GM18951 (cell line): ENCODE data around the gene TEPSIN.

Experiments
- POLR2A ChIP-seq: IDR thresholded peaks from 4 replicates; pipeline ENCODE4 v1.6.1; 2011; ENCODE audit warnings: mild to moderate bottlenecking; ENCODE audit not compliant: insufficient read length, insufficient read depth; ENCODE audit errors: extremely low read depth
- in situ Hi-C: fragments of 300-500 bp; cut with MboI; formaldehyde crosslinking; loops from one replicate; pipeline ENCODE4 v1.12.0; 2022; ENCODE audit warnings: low sequenced_read_pairs, mixed read lengths, inconsistent platforms; ENCODE audit not compliant: unreplicated experiment

Gene TEPSIN

GRCh38 chr17:81223762-81224130 lies 15.1 kb downstream of the TEPSIN start:
- no peak for TF ChIP-seq POLR2A

GRCh38 chr17:81222906-81223761 lies 15.7 kb downstream of the TEPSIN start, which contains the start of gene CEP131:
TSS of gene CEP131 (minus strand) at chr17:81222965. CDS start at chr17:81220056, 2,909 bp downstream.
- in situ Hi-C loops = no loop called here
- peak; percentile 64 for TF ChIP-seq POLR2A

More at GRCh38 chr17:81223762-81224130, 15.1 kb downstream of the TEPSIN start:
- in situ Hi-C loops = no loop called here

- in situ Hi-C loops = no loop called here
- TF ChIP-seq POLR2A = no peak
These were observed 16.3 kb downstream of the TEPSIN start for GRCh38 chr17:81222620-81222905.

GRCh38 chr17:81221842-81222619 lies 16.8 kb downstream of the TEPSIN start:
- in situ Hi-C loops = no loop called here
- TF ChIP-seq POLR2A = no peak

- in situ Hi-C loops = no loop called here
- no peak for TF ChIP-seq POLR2A
These were observed 17.4 kb downstream of the TEPSIN start for GRCh38 chr17:81221371-81221841.

GRCh38 chr17:81219476-81220180 lies 19.2 kb downstream of the TEPSIN start:
- TF ChIP-seq POLR2A = no peak
- in situ Hi-C loops = no loop called here

- in situ Hi-C loops = no loop called here
- no peak for TF ChIP-seq POLR2A
These were observed 19.9 kb downstream of the TEPSIN start for GRCh38 chr17:81218991-81219390.

- in situ Hi-C loops = no loop called here
- TF ChIP-seq POLR2A = no peak
These were observed 20.4 kb downstream of the TEPSIN start for GRCh38 chr17:81218459-81218858.

- in situ Hi-C loops = no loop called here
- no peak for TF ChIP-seq POLR2A
These were observed 21.4 kb downstream of the TEPSIN start for GRCh38 chr17:81217491-81217890.

GRCh38 chr17:81213978-81214377 lies 24.9 kb downstream of the TEPSIN start:
- in situ Hi-C loops = no loop called here

GRCh38 chr17:81212365-81212764 lies 26.5 kb downstream of the TEPSIN start:
- TF ChIP-seq POLR2A = no peak
- in situ Hi-C loops = no loop called here

More at GRCh38 chr17:81213978-81214377, 24.9 kb downstream of the TEPSIN start:
- no peak for TF ChIP-seq POLR2A

- TF ChIP-seq POLR2A = no peak
- in situ Hi-C loops = no loop called here
These were observed 28.0 kb downstream of the TEPSIN start for GRCh38 chr17:81210868-81211267.

GRCh38 chr17:81210466-81210865 lies 28.4 kb downstream of the TEPSIN start:
- in situ Hi-C loops = no loop called here
- no peak for TF ChIP-seq POLR2A

GRCh38 chr17:81209141-81209540 lies 29.7 kb downstream of the TEPSIN start:
- in situ Hi-C loops = no loop called here
- TF ChIP-seq POLR2A = no peak

- in situ Hi-C loops = no loop called here
- no peak for TF ChIP-seq POLR2A
These were observed 30.2 kb downstream of the TEPSIN start for GRCh38 chr17:81208651-81209050.
